ENCODE data around the gene LHX3. TPM values are rescaled to one million over a fixed set of nuclear protein-coding genes. Genes with fewer than 3 reads are reported as not detected.

The LHX3 gene
- total and polyA plus RNA-seq, 2 of the 8 experiments (the other 6 are each of a cell fraction or from before 2014, with no cell fraction given), result 0.02 TPM; not detected in 1

GRCh38 chr9:136152543-136152866 lies 52.4 kb downstream of the LHX3 start:
- no peak overlapping the region for H3K14ac ChIP-seq (ENCODE audit: insufficient read length)
- H3K27ac ChIP-seq (ENCODE audit: low read depth, low read length), result no peak overlapping the region
- peaks cover 0 to 31% (median 22%) of the 10 kb centered on the region in 4 experiments; a peak in 6 of 7 replicates for H3K4me1 ChIP-seq (replicated peaks in 1 of 4; ENCODE audit: control insufficient read depth in 3 of 4, insufficient read depth in 4 of 4, low read length in 3 of 4)
- FAIRE-seq (no peak), DNase-seq (ENCODE audit: low read depth in 1 of 2, low spot score in 2 of 2) (no peak)
- peak overlapping the region; percentile 52; the same call in 1 of the 2 replicates for H2BK5ac ChIP-seq (ENCODE audit: low read depth, low read length)
- H2AFZ ChIP-seq (ENCODE audit: low read length), result no peak overlapping the region
- H3K23ac ChIP-seq (ENCODE audit: insufficient read length), result no peak overlapping the region
- H3K36me3 ChIP-seq (ENCODE audit: control insufficient read depth in 2 of 4, insufficient read depth in 4 of 4, low read length in 3 of 4), result no peaks in the 10 kb centered on the region
- H3K9ac ChIP-seq (replicated peaks in 1 of 4; ENCODE audit: extremely low read depth in 1 of 4, low read depth in 3 of 4, low read length in 3 of 4), result no peak overlapping the region
- peak overlapping the region; percentile 82; the same call in 1 of the 2 replicates for H2AK5ac ChIP-seq (ENCODE audit: low read depth, low read length)
- peaks cover 0 to 4% (median 3%) of the 10 kb centered on the region in 4 experiments; a peak in 4 of 7 replicates for H3K27me3 ChIP-seq (replicated peaks in 1 of 4; ENCODE audit: control insufficient read depth in 3 of 4, extremely low read depth in 1 of 4, insufficient read depth in 3 of 4, low read length in 3 of 4)
- H3K4me2 ChIP-seq (ENCODE audit: insufficient read depth in 1 of 2, low read depth in 2 of 2, low read length in 2 of 2), result no peak overlapping the region
- no peak overlapping the region for H3K56ac ChIP-seq (replicated peaks; ENCODE audit: insufficient read length, low read depth, low read length)
- H3K4me3 ChIP-seq (ENCODE audit: extremely low read depth in 1 of 4, insufficient read depth in 2 of 4, low read depth in 3 of 4, low read length in 4 of 4), result no peak overlapping the region
- H3K9me3 ChIP-seq (ENCODE audit: insufficient read depth in 2 of 2, low read depth in 1 of 2, low read length in 1 of 2), result no peaks in the 10 kb centered on the region
- no peaks in the 10 kb centered on the region for H4K20me1 ChIP-seq (replicated peaks in 1 of 2; ENCODE audit: control insufficient read depth in 1 of 2, insufficient read depth in 2 of 2, low read length in 2 of 2)
- peak overlapping the region; percentile 62; the same call in 1 of the 2 replicates for H2BK20ac ChIP-seq (ENCODE audit: low read length)
- H3K4ac ChIP-seq (replicated peaks; ENCODE audit: insufficient read length, low read depth, low read length), result no peak overlapping the region
- peaks cover 5% of the 10 kb centered on the region; the same call in 1 of the 2 replicates for H3K23me2 ChIP-seq (ENCODE audit: low read depth, low read length)
- CTCF ChIA-PET (ENCODE audit: partially characterized antibody), result interaction anchor here (0.6 to 1.5 kb wide), 6 partner anchors 9 to 177 kb away, joined by 3 to 5 read pairs (median 3); no protein-coding TSS in a partner anchor
- H4K5ac ChIP-seq (ENCODE audit: insufficient read length, low read depth, low read length), result no peak overlapping the region
- H2BK12ac ChIP-seq (ENCODE audit: low read depth, low read length), result peak overlapping the region; percentile 87; the same call in 1 of the 2 replicates
- H4K8ac ChIP-seq (ENCODE audit: extremely low read depth, insufficient read depth, low read length), result no peak overlapping the region
- POLR2A ChIA-PET (ENCODE audit: partially characterized antibody), result interaction anchor here (1.3 to 2.4 kb wide), 2 partner anchors 8 to 19 kb away, joined by 4 to 8 read pairs; no protein-coding TSS in a partner anchor
- H3K18ac ChIP-seq (ENCODE audit: extremely low read depth, low read length), result peak overlapping the region; percentile 3; the same call in 1 of the 2 replicates
- H3K79me1 ChIP-seq (ENCODE audit: low read depth, low read length), result no peaks in the 10 kb centered on the region
- H2BK120ac ChIP-seq (replicated peaks; ENCODE audit: low read depth, low read length), result no peak overlapping the region
- peak overlapping the region; percentile 91 for H4K91ac ChIP-seq (replicated peaks; ENCODE audit: insufficient read length, low read length)
- peak overlapping the region; percentile 97 for H2BK15ac ChIP-seq (ENCODE audit: low read length)
- whole genome bisulfite sequencing, 2 experiments (ENCODE audit: extremely low coverage in 1 of 2, insufficient coverage in 1 of 2, insufficient read length in 1 of 2, insufficient replicate concordance in 2 of 2, low coverage in 1 of 2, low lambda C conversion rate in 2 of 2, missing lambda C conversion rate in 1 of 2), result 91% methylated on average over 4 of the region's 4 CpGs; no CpG with 5 or more reads in 1 of the 2 experiments
- H3K79me2 ChIP-seq (ENCODE audit: control insufficient read depth in 1 of 2, insufficient read depth in 2 of 2, low read length in 2 of 2), result no peaks in the 10 kb centered on the region
- TF ChIP-seq TCF12 (IDR thresholded peaks at IDR 0.05; ENCODE audit: low read depth, low read length) (no peak), E2F6 (IDR thresholded peaks at IDR 0.05) (no peak), RXRA (IDR thresholded peaks at IDR 0.05; ENCODE audit: insufficient read depth, low read depth, low read length) (no peak), TAF1 (IDR thresholded peaks at IDR 0.05; ENCODE audit: low read depth, low read length) (no peak), ATF2 (IDR thresholded peaks at IDR 0.05; ENCODE audit: low read length) (no peak), HDAC2 (IDR thresholded peaks at IDR 0.05; ENCODE audit: borderline replicate concordance in 1 of 2, low read depth in 2 of 2, low read length in 2 of 2) (no peak), GTF2F1 (IDR thresholded peaks at IDR 0.05; ENCODE audit: borderline replicate concordance, low read depth, low read length) (no peak), CEBPB (IDR thresholded peaks at IDR 0.05; ENCODE audit: low read depth, low read length) (no peak), RNF2 (IDR thresholded peaks at IDR 0.05; ENCODE audit: borderline replicate concordance, low read depth, low read length, missing control alignments, poor library complexity, severe bottlenecking) (no peak), TEAD4 (IDR thresholded peaks at IDR 0.05; ENCODE audit: low read depth, low read length) (no peak)

Data from H1 (cell line).